GM12873 (cell line): ENCODE data around the gene MAN2A1.

Experiments used
- TF ChIP-seq, protein P1 (sequence below): IDR thresholded peaks from 2 replicates; pipeline ENCODE4 v1.5.1; 2012; ENCODE audit warnings: low read depth, mild to moderate bottlenecking, moderate library complexity, low read length, control low read depth; ENCODE audit not compliant: insufficient read depth; ENCODE audit errors: missing control alignments

The MAN2A1 gene

DNA sequence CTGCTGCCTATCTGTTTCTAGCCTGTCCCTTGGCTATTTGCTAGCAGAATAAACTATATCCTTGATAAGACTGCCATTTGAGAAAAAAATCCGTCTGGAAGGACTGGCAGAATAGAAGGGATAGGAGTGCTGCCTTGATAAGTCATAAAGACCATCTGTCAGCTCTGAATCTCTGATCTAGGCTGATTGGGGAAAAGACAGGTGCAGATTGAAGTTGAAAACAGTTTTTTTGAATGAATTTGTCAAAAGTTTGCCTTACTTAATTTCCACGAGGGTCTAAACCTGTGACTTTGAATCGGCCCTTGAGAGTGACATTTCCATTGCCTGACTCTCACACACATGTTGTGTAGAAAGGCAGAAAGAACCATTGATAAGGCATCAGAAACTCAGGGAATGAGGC, 218.6 kb downstream of the MAN2A1 start:
- TF ChIP-seq, protein P1, sequence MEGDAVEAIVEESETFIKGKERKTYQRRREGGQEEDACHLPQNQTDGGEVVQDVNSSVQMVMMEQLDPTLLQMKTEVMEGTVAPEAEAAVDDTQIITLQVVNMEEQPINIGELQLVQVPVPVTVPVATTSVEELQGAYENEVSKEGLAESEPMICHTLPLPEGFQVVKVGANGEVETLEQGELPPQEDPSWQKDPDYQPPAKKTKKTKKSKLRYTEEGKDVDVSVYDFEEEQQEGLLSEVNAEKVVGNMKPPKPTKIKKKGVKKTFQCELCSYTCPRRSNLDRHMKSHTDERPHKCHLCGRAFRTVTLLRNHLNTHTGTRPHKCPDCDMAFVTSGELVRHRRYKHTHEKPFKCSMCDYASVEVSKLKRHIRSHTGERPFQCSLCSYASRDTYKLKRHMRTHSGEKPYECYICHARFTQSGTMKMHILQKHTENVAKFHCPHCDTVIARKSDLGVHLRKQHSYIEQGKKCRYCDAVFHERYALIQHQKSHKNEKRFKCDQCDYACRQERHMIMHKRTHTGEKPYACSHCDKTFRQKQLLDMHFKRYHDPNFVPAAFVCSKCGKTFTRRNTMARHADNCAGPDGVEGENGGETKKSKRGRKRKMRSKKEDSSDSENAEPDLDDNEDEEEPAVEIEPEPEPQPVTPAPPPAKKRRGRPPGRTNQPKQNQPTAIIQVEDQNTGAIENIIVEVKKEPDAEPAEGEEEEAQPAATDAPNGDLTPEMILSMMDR = no peak

DNA sequence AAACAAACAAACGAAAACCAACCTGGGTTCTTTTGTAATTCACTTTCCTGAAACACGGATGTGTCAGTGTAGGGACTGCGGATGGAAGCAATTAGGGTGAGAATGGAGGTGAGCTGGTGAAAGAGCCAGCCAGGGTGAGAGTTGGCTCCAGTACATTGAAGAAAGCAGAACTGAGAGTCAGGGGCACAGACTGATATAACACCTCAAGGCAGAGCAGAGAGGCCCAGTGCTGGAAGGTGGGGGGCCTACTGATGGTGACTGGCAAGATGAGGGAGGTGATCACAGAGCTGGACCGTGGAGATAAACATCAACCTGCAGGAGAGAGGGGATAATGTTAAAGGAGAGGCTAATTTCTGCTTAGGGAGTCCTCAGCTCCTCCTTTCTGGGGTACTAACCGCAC, 221.1 kb downstream of the MAN2A1 start:
- TF ChIP-seq, protein P1 = no peak

DNA sequence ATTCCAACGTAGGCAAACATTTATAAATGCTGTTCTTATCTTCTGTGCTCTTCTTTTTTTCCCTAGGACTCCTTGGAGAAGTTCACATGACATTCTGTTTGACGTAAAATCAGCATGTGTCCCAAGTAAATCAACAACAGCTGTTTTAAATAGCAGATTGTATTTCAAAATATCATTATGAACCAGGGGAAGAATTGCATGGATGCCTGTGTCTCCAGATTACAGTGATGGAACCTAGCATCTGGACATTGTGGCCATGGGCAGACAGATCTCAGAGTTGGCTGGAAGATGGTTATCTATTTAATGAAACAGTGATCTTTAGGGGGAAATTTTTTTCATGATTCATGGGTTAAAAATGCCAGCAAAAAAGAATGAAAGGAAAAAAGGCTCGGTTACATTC, 222.0 kb downstream of the MAN2A1 start:
- TF ChIP-seq, protein P1 = no peak

DNA sequence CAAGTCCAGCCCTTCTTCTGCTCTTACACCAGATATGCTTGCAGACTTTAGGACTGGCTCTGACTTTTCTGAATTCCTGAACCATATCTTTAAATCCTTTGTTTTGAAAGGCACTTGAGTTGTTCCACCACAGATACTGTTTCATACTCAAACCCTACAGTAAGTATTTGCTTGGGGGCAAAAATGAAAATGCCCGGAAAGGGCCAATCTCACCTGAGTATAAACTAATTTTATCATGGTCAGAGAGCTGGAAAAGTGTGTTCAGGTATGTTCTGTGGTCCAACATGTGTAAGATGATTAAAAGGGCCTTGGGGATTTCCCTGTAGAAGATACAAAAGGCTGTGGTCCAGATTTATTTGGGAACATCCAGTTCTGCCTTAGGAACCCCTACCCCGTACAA, 225.2 kb downstream of the MAN2A1 start:
- TF ChIP-seq, protein P1 = no peak

DNA sequence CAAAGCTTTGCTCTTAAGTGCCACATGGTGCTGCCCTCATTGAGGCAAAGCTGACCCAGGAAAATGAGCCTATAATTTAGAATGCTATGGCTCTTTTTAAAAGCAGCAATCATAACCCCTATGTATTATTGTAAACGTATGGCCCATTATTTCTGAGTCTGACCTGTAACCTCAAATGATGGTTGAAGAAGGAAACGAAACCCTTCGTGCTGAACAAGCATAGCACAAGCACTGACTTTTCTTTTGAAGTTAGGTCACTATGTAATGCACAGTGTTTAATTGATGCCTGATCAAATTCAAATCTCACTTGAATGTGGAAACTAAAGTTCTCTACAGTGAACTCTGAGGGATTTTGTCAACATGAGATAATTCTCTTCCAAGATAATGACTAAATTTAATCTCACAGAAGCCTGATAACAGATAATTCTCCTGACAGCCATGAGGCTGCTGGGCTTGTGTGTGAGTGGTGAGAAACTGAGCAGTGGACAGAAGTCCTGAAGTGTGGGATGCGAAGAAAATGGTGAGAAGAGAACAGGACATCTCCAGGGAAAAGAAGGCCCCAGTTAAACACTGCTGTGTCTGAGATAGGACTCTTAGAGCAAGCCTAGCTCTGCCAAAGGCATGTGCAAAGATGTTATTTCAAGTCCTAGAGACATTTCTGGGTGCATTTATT, 226.9 kb downstream of the MAN2A1 start:
- TF ChIP-seq, protein P1 = no peak
